Measurements from ENCODE around the gene NRG2. TPM values are rescaled to one million over a fixed set of nuclear protein-coding genes. Genes with fewer than 3 reads are reported as not detected.

NRG2 gene
- total RNA-seq, 2 experiments from 2014 or later = 0.11 to 0.14 TPM

DNA sequence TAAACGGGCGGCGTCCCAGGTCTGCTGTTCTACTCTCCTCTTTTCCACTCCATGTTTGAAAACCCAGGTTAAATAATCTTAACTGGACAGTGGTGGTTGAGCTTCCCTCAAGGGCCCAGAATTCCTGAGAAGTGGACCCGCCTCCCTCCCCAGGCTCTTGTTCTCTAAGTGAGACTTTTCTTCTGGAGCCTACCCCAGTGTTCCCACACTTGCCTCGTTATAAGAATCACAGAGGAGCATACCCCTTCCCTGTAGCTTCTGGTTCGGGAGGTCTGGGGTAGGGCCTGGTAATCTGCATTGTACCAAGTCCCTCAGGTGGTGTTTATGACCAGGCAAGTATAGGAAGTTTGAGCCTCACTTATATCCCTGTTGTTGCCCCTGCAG is 235.5 kb downstream of the NRG2 start:
- POLR2A ChIA-PET = no interaction called here
- intact Hi-C loops (cut with DNase I, micrococcal nuclease) = no loop called here
- H3K36me3 Mint-ChIP-seq (ENCODE audit: low read depth) = no peaks in the 10 kb centered on the region
- no peak for DNase-seq
- H3K9me3 Mint-ChIP-seq (ENCODE audit: low read depth) = no peaks in the 10 kb centered on the region
- no peak overlapping the region for H3K27ac Mint-ChIP-seq
- no peak overlapping the region for H3K4me3 Mint-ChIP-seq
- ATAC-seq = no peak
- H3K27me3 Mint-ChIP-seq = peaks cover 6% of the 10 kb centered on the region
- CTCF ChIA-PET = no interaction called here
- H3K4me1 Mint-ChIP-seq = no peaks in the 10 kb centered on the region

DNA sequence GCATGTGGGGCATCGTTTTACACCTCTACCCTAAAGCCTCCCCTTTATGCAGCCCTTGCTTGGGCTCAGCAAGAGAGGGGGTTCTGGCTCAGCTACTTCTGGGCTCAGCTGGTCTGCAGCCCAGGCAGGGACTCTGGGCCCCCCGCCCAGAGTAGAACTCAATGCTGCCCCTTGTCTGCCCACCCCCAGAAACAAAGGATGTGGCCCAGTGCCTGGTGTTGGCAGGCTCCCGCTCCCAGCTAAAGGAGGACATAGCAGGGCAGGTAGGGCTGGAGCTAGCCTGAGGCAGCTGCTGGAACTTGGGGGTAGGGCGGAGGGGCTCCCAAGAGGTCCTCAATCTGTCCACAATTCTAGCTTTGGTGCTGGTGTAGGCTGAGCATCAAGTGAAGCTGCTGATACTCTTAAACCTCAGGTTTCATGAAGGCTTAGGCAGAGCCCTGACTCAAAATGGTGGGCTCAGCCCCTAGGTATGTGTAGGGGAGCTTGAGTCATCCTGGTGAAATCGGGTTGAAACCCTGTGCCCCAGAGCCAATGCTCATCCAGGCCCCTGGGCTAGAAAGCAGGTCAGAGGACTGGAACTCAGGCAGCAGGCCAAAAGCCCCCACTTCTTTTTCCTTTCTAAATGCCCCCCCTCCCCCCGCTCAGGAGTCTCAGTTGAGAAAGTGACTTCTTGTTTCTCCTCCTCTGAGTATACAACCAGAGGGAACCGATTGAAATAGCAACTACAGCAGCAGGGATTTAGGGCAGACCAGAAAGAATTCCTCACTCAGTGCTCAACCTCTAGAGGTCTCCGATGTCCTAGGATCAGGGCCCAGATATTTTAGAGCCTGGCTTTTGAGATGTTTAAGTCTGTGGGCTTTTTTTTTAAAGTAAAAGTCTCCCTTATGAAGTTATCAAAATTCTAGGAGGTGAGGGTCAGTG is 236.1 kb downstream of the NRG2 start:
- no peak overlapping the region for H3K27ac Mint-ChIP-seq
- POLR2A ChIA-PET = interaction anchor here (0.6 kb wide), 1 partner anchor 99 kb away, joined by 3 read pairs; no protein-coding TSS in a partner anchor

DNA sequence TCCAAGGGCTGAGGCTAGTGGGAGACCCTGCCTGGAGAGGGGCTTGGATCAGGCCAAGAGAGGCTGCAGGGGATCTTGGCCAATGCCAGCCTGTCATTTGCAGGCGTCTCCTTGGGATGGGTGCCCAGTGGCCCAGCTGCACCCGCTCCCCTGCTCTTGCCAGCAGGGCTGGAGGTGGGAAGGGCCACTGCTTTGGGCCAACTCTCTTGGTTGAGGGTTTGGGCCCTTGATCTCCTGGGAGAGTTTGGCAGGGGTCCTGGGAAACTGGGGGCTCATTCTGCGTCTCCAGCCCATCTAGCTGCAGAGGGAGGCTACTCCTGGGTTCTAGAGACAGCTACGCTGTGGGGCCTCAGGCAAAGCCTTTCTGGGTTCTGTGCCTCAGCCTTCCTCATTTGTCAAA is 237.0 kb downstream of the NRG2 start:
- Mint-ChIP-seq H3K4me1 (no peaks in the 10 kb centered on the region), H3K36me3 (ENCODE audit: low read depth) (no peaks in the 10 kb centered on the region), H3K4me3 (no peak overlapping the region), H3K9me3 (ENCODE audit: low read depth) (no peaks in the 10 kb centered on the region), H3K27me3 (peaks cover 12% of the 10 kb centered on the region), H3K27ac (no peak overlapping the region)
- intact Hi-C loops (cut with DNase I, micrococcal nuclease) = no loop called here
- CTCF ChIA-PET = interaction anchor here (0.7 to 1.2 kb wide), 2 partner anchors 19 to 163 kb away, joined by 3 read pairs; no protein-coding TSS in a partner anchor
- ATAC-seq (no peak), DNase-seq (no peak)
- POLR2A ChIA-PET = interaction anchor here (0.6 kb wide), 1 partner anchor 100 kb away, joined by 3 read pairs; no protein-coding TSS in a partner anchor

More for the DNA sequence above, 236.1 kb downstream of the NRG2 start:
- intact Hi-C loops (cut with DNase I, micrococcal nuclease) = no loop called here
- Mint-ChIP-seq H3K27me3 (peaks cover 6% of the 10 kb centered on the region), H3K4me1 (no peaks in the 10 kb centered on the region), H3K36me3 (ENCODE audit: low read depth) (no peaks in the 10 kb centered on the region), H3K4me3 (no peak overlapping the region), H3K9me3 (ENCODE audit: low read depth) (no peaks in the 10 kb centered on the region)
- DNase-seq (no peak), ATAC-seq (no peak)
- CTCF ChIA-PET = interaction anchor here (1.2 kb wide), 1 partner anchor 162 kb away, joined by 3 read pairs; no protein-coding TSS in a partner anchor

DNA sequence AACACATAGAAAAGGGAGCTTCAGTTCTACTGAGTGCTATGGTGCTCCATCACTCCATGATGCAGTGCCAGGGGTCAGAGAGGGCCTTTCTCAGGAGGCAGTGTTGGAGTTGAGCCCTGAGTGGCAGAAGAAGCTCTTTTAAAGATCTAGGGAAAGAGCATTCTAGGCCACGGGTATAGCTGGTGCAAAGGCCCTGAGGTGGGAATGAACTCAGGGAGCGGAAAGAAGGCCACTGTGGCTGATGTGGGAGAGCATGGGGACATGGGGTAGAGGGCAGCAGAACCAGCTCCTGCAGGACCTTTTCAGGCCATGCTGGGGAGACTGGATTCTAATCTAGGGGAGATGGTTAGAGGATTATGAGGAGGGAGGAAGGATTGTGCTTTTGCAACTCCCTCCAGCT is 237.6 kb downstream of the NRG2 start:
- no peaks in the 10 kb centered on the region for H3K4me1 Mint-ChIP-seq
- ChIA-PET POLR2A (no interaction called here), CTCF (interaction anchor here (1.2 kb wide), 1 partner anchor 163 kb away, joined by 3 read pairs; no protein-coding TSS in a partner anchor)
- DNase-seq (no peak), ATAC-seq (no peak)
- H3K27ac Mint-ChIP-seq = no peak overlapping the region
- H3K9me3 Mint-ChIP-seq (ENCODE audit: low read depth) = no peaks in the 10 kb centered on the region
- H3K4me3 Mint-ChIP-seq = no peak overlapping the region
- H3K36me3 Mint-ChIP-seq (ENCODE audit: low read depth) = no peaks in the 10 kb centered on the region
- H3K27me3 Mint-ChIP-seq = peaks cover 14% of the 10 kb centered on the region
- intact Hi-C loops (cut with DNase I, micrococcal nuclease) = no loop called here

DNA sequence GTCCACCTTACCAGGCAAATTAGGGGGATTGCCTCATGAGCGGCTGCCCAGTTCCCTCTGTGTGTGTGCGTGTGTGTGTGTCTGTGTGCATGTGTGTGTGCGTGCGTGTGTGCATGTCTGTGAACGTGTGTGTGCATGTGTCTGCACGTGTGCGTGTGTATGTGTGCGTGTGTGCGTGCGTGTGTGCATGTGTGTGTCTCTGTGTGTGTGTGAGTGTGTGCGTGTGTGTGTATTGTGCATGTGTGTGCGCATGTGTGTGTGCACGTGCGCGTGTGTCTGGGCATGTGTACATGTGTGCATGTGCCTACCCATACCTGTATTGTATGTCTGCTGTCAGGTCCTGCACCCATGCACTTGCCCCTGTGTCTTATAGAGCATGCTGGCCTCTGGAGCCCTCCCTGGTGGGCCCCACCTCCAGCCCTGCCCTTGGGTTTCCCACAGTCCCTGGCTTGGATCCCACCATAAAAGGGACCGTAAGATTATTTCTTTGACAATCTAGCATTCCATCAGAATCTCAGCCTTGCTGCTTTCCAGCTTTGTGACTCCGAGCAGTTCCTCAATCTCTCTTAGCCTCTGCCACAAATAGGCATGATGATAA is 238.2 kb downstream of the NRG2 start:
- no peak for ATAC-seq
- H3K9me3 Mint-ChIP-seq (ENCODE audit: low read depth) = no peaks in the 10 kb centered on the region
- intact Hi-C loops (cut with DNase I, micrococcal nuclease) = no loop called here
- H3K27me3 Mint-ChIP-seq = peaks cover 20% of the 10 kb centered on the region
- no peaks in the 10 kb centered on the region for H3K4me1 Mint-ChIP-seq
- H3K4me3 Mint-ChIP-seq = no peak overlapping the region
- DNase-seq = no peak
- H3K36me3 Mint-ChIP-seq (ENCODE audit: low read depth) = no peaks in the 10 kb centered on the region
- H3K27ac Mint-ChIP-seq = no peak overlapping the region
- ChIA-PET CTCF (no interaction called here), POLR2A (no interaction called here)

DNA sequence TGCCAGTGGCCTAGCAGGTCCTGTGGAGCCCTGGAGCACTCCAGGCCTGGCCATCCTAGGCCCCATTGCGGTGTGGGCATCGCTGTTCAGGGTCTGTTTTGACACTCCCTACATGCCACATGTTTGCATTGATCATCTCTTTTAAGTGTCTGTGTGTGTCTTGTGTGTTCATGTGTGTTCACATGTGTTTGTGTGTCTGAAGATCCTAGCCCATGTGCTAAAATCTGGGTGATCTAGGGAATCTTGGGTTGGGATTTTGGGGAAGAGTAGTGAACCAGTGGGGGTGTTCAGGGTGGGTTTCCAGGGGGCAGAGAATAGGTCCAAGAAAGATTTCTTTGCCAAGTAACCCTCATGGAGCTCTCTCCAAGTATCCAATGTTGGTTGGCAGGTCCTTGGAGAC is 239.1 kb downstream of the NRG2 start:
- intact Hi-C loops (cut with DNase I, micrococcal nuclease) = no loop called here
- Mint-ChIP-seq H3K9me3 (ENCODE audit: low read depth) (no peaks in the 10 kb centered on the region), H3K4me3 (no peak overlapping the region), H3K4me1 (no peaks in the 10 kb centered on the region), H3K27me3 (peaks cover 27% of the 10 kb centered on the region), H3K36me3 (ENCODE audit: low read depth) (no peaks in the 10 kb centered on the region), H3K27ac (no peak overlapping the region)
- DNase-seq = no peak
- CTCF ChIA-PET = no interaction called here
- POLR2A ChIA-PET = no interaction called here
- ATAC-seq = no peak

DNA sequence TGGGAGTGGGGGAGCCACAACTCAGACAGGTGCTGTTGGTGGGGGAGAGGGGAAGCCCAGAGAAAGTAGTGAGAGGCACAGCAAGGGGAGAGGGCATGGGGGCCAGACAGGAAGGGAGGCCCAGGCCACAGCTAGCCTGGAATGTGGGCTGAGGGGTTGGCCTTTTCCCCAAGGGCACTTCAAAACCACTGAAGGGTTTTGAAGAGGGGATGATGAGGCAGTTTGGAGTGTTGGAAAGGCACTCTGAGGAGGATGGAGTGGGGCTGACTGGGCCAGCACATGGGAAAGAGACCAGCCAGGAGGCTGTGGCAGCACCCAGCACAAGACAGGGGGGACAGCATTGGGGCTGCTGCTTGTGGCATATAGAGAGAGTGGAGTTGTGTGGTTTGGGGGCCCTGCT is 243.7 kb downstream of the NRG2 start:
- no peak overlapping the region for H3K4me3 Mint-ChIP-seq
- peaks cover 54% of the 10 kb centered on the region for H3K27me3 Mint-ChIP-seq
- no peak overlapping the region for H3K27ac Mint-ChIP-seq
- DNase-seq (no peak), ATAC-seq (no peak)
- ChIA-PET CTCF (interaction anchor here (1.1 to 2.2 kb wide), 4 partner anchors 11 to 170 kb away, joined by 3 to 8 read pairs (median 3); no protein-coding TSS in a partner anchor), POLR2A (no interaction called here)
- H3K4me1 Mint-ChIP-seq = peaks cover 2% of the 10 kb centered on the region
- H3K36me3 Mint-ChIP-seq (ENCODE audit: low read depth) = no peaks in the 10 kb centered on the region
- intact Hi-C loops (cut with DNase I, micrococcal nuclease) = no loop called here
- no peaks in the 10 kb centered on the region for H3K9me3 Mint-ChIP-seq (ENCODE audit: low read depth)

DNA sequence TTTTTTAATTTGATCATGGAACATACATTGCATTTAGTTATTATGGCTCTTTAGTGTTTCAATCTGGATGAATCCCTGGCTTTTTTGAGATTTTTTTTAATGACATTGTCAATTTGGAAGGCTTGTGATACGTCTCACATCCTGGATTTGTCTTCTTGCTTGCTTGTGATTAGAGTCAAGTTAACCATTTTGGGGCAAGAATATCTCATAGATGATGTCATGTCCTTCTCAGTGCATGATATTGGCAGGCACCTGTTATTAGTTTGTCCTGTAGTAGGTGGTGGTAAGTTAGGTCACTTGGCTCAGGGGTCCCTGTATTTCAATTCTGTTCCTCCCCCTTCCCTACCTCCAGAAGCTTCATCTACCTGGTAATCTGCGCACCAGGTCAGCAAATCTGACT is 244.2 kb downstream of the NRG2 start:
- DNase-seq (no peak), ATAC-seq (no peak)
- ChIA-PET CTCF (interaction anchor here (1.0 to 2.2 kb wide), 6 partner anchors 11 to 170 kb away, joined by 3 to 8 read pairs (median 3); no protein-coding TSS in a partner anchor), POLR2A (interaction anchor here (1.0 kb wide), 1 partner anchor 115 kb away, joined by 3 read pairs; no protein-coding TSS in a partner anchor)
- Mint-ChIP-seq H3K4me3 (no peak overlapping the region), H3K27me3 (peaks cover 56% of the 10 kb centered on the region), H3K36me3 (ENCODE audit: low read depth) (no peaks in the 10 kb centered on the region), H3K9me3 (ENCODE audit: low read depth) (no peaks in the 10 kb centered on the region), H3K27ac (no peak overlapping the region), H3K4me1 (peaks cover 2% of the 10 kb centered on the region)
- intact Hi-C loops (cut with DNase I, micrococcal nuclease) = no loop called here

DNA sequence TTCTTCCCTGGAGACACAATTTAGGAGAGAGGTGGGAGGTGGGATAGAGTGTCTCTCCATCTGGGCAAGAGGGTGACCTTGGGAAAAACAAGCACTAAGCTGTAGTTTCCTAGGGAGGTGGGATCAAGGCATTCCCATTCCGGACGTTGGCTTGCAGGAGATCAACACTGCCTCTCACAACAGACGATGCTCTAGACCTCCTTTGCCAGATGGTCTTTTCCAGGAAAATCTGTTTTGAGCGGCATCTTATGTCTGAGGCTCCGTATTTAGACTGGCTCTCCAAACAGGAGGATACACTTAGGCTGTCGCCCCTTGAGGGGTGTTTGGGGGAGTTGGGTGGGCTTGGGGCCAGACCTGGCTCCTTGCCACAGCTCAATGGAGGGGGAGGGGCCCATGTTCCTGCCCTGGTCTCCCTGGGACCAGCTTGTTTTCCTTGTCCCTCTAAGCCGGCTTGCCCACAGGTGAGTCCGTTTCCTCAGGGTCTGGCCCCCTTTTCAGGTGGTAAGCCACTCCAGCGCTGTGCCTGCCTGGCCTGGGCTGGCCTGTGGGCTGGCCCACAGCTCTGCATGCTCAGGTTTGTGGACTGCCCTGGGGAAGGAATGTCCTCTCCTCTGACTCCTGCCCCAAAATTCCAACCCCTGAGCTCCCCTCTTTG is 245.1 kb downstream of the NRG2 start:
- H3K4me3 Mint-ChIP-seq = no peak overlapping the region
- H3K27ac Mint-ChIP-seq = no peak overlapping the region
- intact Hi-C loops (cut with DNase I, micrococcal nuclease) = no loop called here
- ChIA-PET CTCF (interaction anchor here (0.5 to 2.2 kb wide), 8 partner anchors 10 to 185 kb away, joined by 3 to 8 read pairs (median 4); no protein-coding TSS in a partner anchor), POLR2A (interaction anchor here (1.0 kb wide), 1 partner anchor 116 kb away, joined by 3 read pairs; no protein-coding TSS in a partner anchor)
- peaks cover 57% of the 10 kb centered on the region for H3K27me3 Mint-ChIP-seq
- DNase-seq (no peak), ATAC-seq (no peak)
- peaks cover 2% of the 10 kb centered on the region for H3K4me1 Mint-ChIP-seq
- no peaks in the 10 kb centered on the region for H3K9me3 Mint-ChIP-seq (ENCODE audit: low read depth)
- no peaks in the 10 kb centered on the region for H3K36me3 Mint-ChIP-seq (ENCODE audit: low read depth)

DNA sequence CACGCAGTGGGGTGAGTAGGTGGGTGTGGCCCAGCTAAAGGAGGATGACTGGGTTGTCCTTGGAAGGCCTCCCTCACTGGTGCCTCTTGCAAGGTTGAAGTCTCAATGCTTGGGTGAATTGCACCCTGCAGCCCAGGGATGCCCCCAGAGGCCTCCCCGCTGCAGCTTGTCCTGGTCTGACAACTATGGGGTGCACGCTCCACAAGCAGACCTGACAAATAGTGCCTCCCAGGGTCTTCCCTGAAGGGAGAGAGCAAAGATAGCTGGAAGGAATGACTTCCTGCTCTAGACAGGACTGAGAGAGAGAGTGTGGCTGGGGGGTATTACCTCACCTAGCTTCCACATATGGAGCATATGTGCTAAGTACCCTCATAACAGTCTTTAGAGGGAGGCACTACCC is 245.8 kb downstream of the NRG2 start:
- H3K9me3 Mint-ChIP-seq (ENCODE audit: low read depth) = no peaks in the 10 kb centered on the region
- H3K36me3 Mint-ChIP-seq (ENCODE audit: low read depth) = no peaks in the 10 kb centered on the region

More for the DNA sequence above, 245.8 kb downstream of the NRG2 start:
- ATAC-seq (no peak), DNase-seq (no peak)
- ChIA-PET CTCF (interaction anchor here (0.5 to 2.2 kb wide), 4 partner anchors 22 to 184 kb away, joined by 3 to 8 read pairs (median 4); no protein-coding TSS in a partner anchor), POLR2A (interaction anchor here (0.5 kb wide), 1 partner anchor 238 kb away, joined by 6 read pairs; no protein-coding TSS in a partner anchor)
- peaks cover 2% of the 10 kb centered on the region for H3K4me1 Mint-ChIP-seq
- peaks cover 59% of the 10 kb centered on the region for H3K27me3 Mint-ChIP-seq
- H3K27ac Mint-ChIP-seq = no peak overlapping the region
- no peak overlapping the region for H3K4me3 Mint-ChIP-seq
- intact Hi-C loops (cut with DNase I, micrococcal nuclease) = no loop called here
